Uterus (tissue), 4 donors: ENCODE data around the gene WDTC1. TPM values are rescaled to one million over a fixed set of nuclear protein-coding genes. Genes with fewer than 3 reads are reported as not detected.

Experiments
- DNase-seq, 2 donors: peaks; one replicate each; pipeline ENCODE4 v3.0.0-alpha.2; 2019 to 2020
- H3K27ac ChIP-seq, 2 donors: fragments of 200-600 bp; sonication (generic); 1 replicate in 1 of 2; 2 replicates in 1 of 2; pipeline ENCODE4 v1.5.1; 2016 to 2018
- H3K27me3 ChIP-seq, 2 donors: fragments of 200-600 bp; sonication (generic); one replicate each; pipeline ENCODE4 v1.5.1; 2018 to 2019; ENCODE audit warnings: control low read depth in 1 of 2
- H3K36me3 ChIP-seq, 2 donors: fragments of 200-600 bp; sonication (generic); one replicate each; pipeline ENCODE4 v1.5.1; 2019; ENCODE audit warnings: control low read depth in 1 of 2
- H3K4me1 ChIP-seq, 2 donors: fragments of 200-600 bp; sonication (generic); one replicate each; pipeline ENCODE4 v1.5.1; 2018 to 2019; ENCODE audit warnings: control low read depth in 1 of 2
- H3K4me3 ChIP-seq, 2 donors: fragments of 200-600 bp; sonication (generic); 1 replicate in 1 of 2; 2 replicates in 1 of 2; pipeline ENCODE4 v1.5.1; 2018 to 2019; ENCODE audit warnings: mild to moderate bottlenecking in 1 of 2
- H3K9me3 ChIP-seq, 2 donors: fragments of 200-600 bp; sonication (generic); one replicate each; pipeline ENCODE4 v1.5.1; 2019; ENCODE audit warnings: control low read depth in 1 of 2
- POLR2A ChIP-seq, 2 donors: fragments of 450-650 bp; IDR thresholded peaks; one replicate each; pipeline ENCODE4 v1.6.1; 2016; ENCODE audit warnings: antibody characterized with exemption in 2 of 2, mild to moderate bottlenecking in 1 of 2, moderate library complexity in 1 of 2
- intact Hi-C: fragments of 100-400 bp; cut with DNase I; formaldehyde crosslinking; loops from one replicate; pipeline ENCODE4 v1.15.1; 2023; ENCODE audit warnings: low total_unique reads
- total RNA-seq, 4 donors: library from RNA; depleted of rRNA in 3 of 4; stranded (reverse); fragments of >200 nt in 3 of 4; gene quantifications; one replicate each; pipeline versions ENCODE4 v1.1.0 to v1.2.4, GENCODE V29; 2014 to 2023
- TF ChIP-seq, protein P1 (sequence below), 4 experiments: fragments of 200-600 bp in 2 of 4; fragments of 450-650 bp in 2 of 4; sonication (generic) in 2 of 4; IDR thresholded peaks; one replicate each; pipeline ENCODE4 v1.5.1; 2016 to 2019; ENCODE audit warnings: antibody characterized with exemption in 4 of 4, mild to moderate bottlenecking in 2 of 4, moderate library complexity in 1 of 4
- donor health status: DM: yes; HTN: yes; CAD: no.

WDTC1 gene
- total RNA-seq, 4 donors from 2014 or later = 5.6 to 45.8 (median 34.2) TPM

DNA sequence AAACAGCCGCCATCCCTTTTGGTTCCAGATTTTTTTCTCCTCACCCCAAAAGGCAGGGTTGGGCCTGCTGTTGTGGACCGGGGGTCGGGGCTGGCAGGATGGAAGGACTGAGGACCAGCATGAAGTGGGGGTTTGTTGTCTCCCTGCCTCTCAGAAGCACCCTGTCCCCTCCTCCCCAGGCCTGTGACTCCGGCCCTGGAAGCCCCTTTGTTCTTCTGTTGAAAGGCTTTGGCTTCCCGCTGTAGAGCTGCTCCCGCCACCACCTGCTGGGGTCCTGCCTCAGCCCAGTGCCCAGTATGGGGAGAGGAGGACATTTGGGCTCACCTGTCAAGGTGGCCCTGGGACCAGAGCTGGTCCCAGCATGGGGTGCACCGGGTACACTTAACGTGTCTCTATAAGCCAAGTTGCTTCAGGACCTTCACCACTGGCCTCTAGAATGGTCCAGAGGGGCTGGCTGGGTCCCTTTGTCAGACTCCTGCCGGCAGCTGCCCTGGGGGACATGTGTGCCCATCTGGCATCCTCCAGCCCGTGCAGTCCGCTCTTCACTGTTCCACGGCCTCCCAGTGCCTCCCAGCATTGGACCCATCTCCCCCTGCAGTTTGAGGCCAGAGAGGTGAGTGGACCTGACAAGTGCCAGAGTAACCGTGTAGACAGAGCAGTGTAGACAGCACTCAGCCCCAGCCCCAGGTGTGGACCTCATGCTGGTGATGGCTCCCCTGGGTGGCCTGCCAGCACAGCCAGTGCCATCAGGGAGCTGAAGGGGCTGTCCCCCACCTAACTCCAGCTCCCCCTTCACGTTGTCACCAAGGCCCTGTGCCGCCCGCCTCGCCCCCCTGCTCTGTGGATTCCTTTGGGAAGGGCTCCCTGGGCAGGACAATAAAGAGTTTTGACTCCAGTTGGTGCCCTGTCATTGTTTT is 101.3 kb downstream of the WDTC1 start:
- Histone ChIP-seq H3K36me3 (no peaks in the 10 kb centered on the region), H3K4me1 (no peaks in the 10 kb centered on the region), H3K4me3 (no peak overlapping the region), H3K27me3 (no peaks in the 10 kb centered on the region), H3K27ac (no peak overlapping the region), H3K9me3 (no peaks in the 10 kb centered on the region)
- TF ChIP-seq, protein P1, sequence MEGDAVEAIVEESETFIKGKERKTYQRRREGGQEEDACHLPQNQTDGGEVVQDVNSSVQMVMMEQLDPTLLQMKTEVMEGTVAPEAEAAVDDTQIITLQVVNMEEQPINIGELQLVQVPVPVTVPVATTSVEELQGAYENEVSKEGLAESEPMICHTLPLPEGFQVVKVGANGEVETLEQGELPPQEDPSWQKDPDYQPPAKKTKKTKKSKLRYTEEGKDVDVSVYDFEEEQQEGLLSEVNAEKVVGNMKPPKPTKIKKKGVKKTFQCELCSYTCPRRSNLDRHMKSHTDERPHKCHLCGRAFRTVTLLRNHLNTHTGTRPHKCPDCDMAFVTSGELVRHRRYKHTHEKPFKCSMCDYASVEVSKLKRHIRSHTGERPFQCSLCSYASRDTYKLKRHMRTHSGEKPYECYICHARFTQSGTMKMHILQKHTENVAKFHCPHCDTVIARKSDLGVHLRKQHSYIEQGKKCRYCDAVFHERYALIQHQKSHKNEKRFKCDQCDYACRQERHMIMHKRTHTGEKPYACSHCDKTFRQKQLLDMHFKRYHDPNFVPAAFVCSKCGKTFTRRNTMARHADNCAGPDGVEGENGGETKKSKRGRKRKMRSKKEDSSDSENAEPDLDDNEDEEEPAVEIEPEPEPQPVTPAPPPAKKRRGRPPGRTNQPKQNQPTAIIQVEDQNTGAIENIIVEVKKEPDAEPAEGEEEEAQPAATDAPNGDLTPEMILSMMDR (IDR thresholded peaks at IDR 0.05) = no peak
- no peak for TF ChIP-seq POLR2A (IDR thresholded peaks at IDR 0.05)
- DNase-seq = no peak
- intact Hi-C loops = no loop called here

DNA sequence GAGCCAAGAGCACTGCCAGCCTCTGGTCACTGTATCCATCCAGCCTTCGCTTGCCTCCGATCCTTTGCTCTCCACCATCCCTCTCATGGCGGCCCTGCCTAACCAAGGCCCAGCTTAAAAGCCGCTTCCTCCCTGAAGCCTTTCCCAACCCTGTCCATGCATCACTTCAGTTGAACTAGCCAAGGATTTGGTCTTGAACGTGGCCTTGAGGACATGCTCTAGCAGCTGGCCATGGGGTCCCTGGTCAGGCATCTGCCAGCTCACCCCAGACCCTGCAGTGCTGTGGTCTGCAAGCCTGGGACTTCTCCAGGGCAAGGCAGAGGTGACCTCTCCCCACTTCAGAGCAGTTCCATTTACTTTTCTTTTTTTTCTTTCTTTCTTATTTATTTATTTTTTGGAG is 102.3 kb downstream of the WDTC1 start:
- TF ChIP-seq POLR2A (IDR thresholded peaks at IDR 0.05) = no peak
- H3K27me3 ChIP-seq = no peaks in the 10 kb centered on the region
- no peak overlapping the region for H3K27ac ChIP-seq
- H3K9me3 ChIP-seq = no peaks in the 10 kb centered on the region
- no peaks in the 10 kb centered on the region for H3K36me3 ChIP-seq
- DNase-seq = no peak
- H3K4me3 ChIP-seq = no peak overlapping the region
- intact Hi-C loops = no loop called here
- H3K4me1 ChIP-seq = no peaks in the 10 kb centered on the region

- intact Hi-C loops = no loop called here
- TF ChIP-seq POLR2A (IDR thresholded peaks at IDR 0.05) = no peak
- TF ChIP-seq, protein P1 (IDR thresholded peaks at IDR 0.05) = no peak
- Histone ChIP-seq H3K27ac (no peak overlapping the region), H3K4me1 (no peaks in the 10 kb centered on the region), H3K9me3 (no peaks in the 10 kb centered on the region), H3K27me3 (no peaks in the 10 kb centered on the region), H3K4me3 (no peak overlapping the region), H3K36me3 (no peaks in the 10 kb centered on the region)
- DNase-seq = no peak
Measured at GRCh38 chr1:27338751-27339150, 104.3 kb downstream of the WDTC1 start.

DNA sequence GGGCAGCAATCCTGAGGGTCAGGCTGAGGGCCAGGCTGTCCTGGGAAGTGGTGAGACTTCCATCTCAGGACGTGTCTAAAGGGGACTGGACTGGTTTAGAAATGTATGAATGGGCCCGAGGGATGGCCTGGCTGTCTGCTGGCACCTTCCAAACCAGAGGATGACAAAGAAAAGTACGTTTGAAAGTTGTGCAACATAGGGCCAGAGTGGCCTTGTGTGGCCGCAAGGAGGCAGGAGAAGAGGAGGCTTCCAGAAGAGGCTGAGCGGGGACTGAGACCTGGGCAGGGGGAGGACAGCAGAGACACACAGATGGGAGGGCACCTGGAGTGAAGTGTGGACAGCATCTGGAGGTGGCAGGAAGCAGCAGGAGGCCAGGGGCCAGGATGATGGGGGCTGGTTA is 104.8 kb downstream of the WDTC1 start:
- Histone ChIP-seq H3K27ac (no peak overlapping the region), H3K27me3 (no peaks in the 10 kb centered on the region), H3K4me3 (no peak overlapping the region), H3K9me3 (no peaks in the 10 kb centered on the region), H3K36me3 (no peaks in the 10 kb centered on the region), H3K4me1 (no peaks in the 10 kb centered on the region)
- DNase-seq = no peak
- intact Hi-C loops = no loop called here
- no peak for TF ChIP-seq POLR2A (IDR thresholded peaks at IDR 0.05)
- TF ChIP-seq, protein P1 (IDR thresholded peaks at IDR 0.05) = no peak

DNA sequence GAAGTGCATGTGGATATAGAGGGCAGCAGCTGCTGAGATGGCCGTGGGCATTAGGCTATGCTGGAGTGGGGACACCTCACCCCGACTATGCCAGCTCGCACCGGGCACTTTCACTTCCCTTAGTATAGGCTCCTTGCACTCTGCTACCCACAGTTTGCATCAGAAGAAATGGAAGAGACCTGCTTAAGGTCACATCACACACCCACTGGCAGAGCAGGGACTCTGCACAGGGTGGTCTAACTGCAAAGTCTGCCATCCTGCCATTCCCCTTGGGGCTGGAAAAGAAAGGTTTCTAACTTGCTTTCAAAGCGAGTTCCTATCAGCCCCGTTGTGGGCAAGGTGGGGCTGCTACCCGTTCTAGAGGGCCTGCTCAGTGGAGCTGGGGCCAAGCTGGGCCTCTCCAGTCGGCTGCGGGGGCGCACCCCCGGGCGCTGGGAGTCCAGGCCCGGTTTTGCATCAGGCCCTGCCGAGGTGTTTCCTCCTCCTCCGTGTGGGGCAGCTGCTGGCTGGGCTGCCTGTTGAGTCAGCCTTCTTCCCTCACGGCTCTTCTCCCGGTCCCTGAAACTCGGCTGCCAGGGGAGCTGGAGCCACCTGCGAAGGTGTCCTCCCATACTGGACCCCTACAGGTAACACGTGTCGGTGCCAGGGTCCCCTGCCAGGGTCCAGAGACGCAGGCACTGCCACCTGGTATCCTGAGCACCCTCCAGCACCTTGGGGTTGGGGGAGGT is 107.3 kb downstream of the WDTC1 start, which contains the start of gene SYTL1:
Gene SYTL1 (plus strand): TSS at position 498 of the 728 bp plus-strand sequence. CDS start 3,313 bp downstream, outside the sequence.
- Histone ChIP-seq H3K4me3 (no peak within 1 kb of the TSS), H3K36me3 (no peaks in the 10 kb centered on the region), H3K9me3 (no peaks in the 10 kb centered on the region), H3K27me3 (no peaks in the 10 kb centered on the region), H3K27ac (no peak within 1 kb of the TSS), H3K4me1 (no peaks in the 10 kb centered on the region)
- intact Hi-C loops = no loop called here
- TF ChIP-seq, protein P1 (IDR thresholded peaks at IDR 0.05) = no peak
- TF ChIP-seq POLR2A (IDR thresholded peaks at IDR 0.05) = no peak
- no peak for DNase-seq
